Neuronal stem cell (in vitro differentiated cells): ENCODE data around the gene PRIMPOL. TPM values are rescaled to one million over a fixed set of nuclear protein-coding genes. Genes with fewer than 3 reads are reported as not detected.
"Not testable (repeated sequence)": the region's sequence is repeated elsewhere in the genome, so short reads cannot be mapped to it uniquely, and the experiment has no call there.

ENCODE experiments used
- DNase-seq: peaks from one replicate; pipeline ENCODE4 v3.0.0-alpha.2; 2013; ENCODE audit warnings: low spot score
- H2AFZ ChIP-seq: one replicate; pipeline ENCODE4 v1.6.1; 2013; ENCODE audit warnings: mild to moderate bottlenecking, low read length, inconsistent platforms
- H2AK5ac ChIP-seq: 2 replicates; pipeline ENCODE4 v1.6.1; 2013; ENCODE audit warnings: low read depth, mild to moderate bottlenecking, inconsistent platforms, low read length, moderate library complexity, mixed read lengths
- H2BK120ac ChIP-seq: 2 replicates; pipeline ENCODE4 v1.6.1; 2013; ENCODE audit warnings: low read depth, mild to moderate bottlenecking, inconsistent platforms, low read length, moderate library complexity, mixed read lengths
- H2BK12ac ChIP-seq: one replicate; pipeline ENCODE4 v1.6.1; 2013; ENCODE audit warnings: low read length, inconsistent platforms
- H2BK15ac ChIP-seq: 2 replicates; pipeline ENCODE4 v1.6.1; 2013; ENCODE audit warnings: mild to moderate bottlenecking, low read length, inconsistent platforms, mixed read lengths
- H2BK5ac ChIP-seq: one replicate; pipeline ENCODE4 v1.6.1; 2013; ENCODE audit warnings: inconsistent platforms, mild to moderate bottlenecking, low read length, moderate library complexity
- H3K14ac ChIP-seq: one replicate; pipeline ENCODE4 v1.6.1; 2013; ENCODE audit warnings: low read length, inconsistent platforms
- H3K18ac ChIP-seq: 2 replicates; pipeline ENCODE4 v1.6.1; 2013; ENCODE audit warnings: low read length, inconsistent platforms
- H3K23ac ChIP-seq: 2 replicates; pipeline ENCODE4 v1.6.1; 2013; ENCODE audit warnings: low read depth, mild to moderate bottlenecking, mixed read lengths, low read length, inconsistent platforms; ENCODE audit not compliant: poor library complexity
- H3K27ac ChIP-seq: replicated peaks from 3 replicates; pipeline ENCODE4 v1.5.1; 2013; ENCODE audit warnings: low read length, inconsistent platforms
- H3K27me3 ChIP-seq, 3 experiments: 2 replicates each; pipeline ENCODE4 v1.6.1; 2013; ENCODE audit warnings: low read length in 3 of 3, mild to moderate bottlenecking in 2 of 3, inconsistent platforms in 1 of 3, low read depth in 1 of 3, mixed read lengths in 1 of 3, moderate library complexity in 1 of 3; ENCODE audit not compliant: control insufficient read depth in 3 of 3, insufficient read depth in 3 of 3
- H3K36me3 ChIP-seq, 2 donors: replicated peaks in 1 of 2; 2 replicates each; pipeline ENCODE4 v1.6.1; 2013; ENCODE audit warnings: low read length in 2 of 2; ENCODE audit not compliant: control insufficient read depth in 2 of 2, insufficient read depth in 2 of 2
- H3K4ac ChIP-seq: 2 replicates; pipeline ENCODE4 v1.6.1; 2013; ENCODE audit warnings: inconsistent platforms, mild to moderate bottlenecking, low read length, moderate library complexity
- H3K4me1 ChIP-seq, 2 donors: 1 replicate in 1 of 2; 2 replicates in 1 of 2; pipeline ENCODE4 v1.6.1; 2013; ENCODE audit warnings: low read length in 2 of 2, low read depth in 1 of 2; ENCODE audit not compliant: control insufficient read depth in 2 of 2, insufficient read depth in 1 of 2
- H3K4me2 ChIP-seq: one replicate; pipeline ENCODE4 v1.6.1; 2013; ENCODE audit warnings: mild to moderate bottlenecking, low read length, inconsistent platforms; ENCODE audit not compliant: insufficient read depth, poor library complexity, severe bottlenecking
- H3K4me3 ChIP-seq, 2 donors: 2 replicates each; pipeline ENCODE4 v1.5.1; 2013; ENCODE audit warnings: low read length in 2 of 2, mild to moderate bottlenecking in 2 of 2, inconsistent platforms in 1 of 2, moderate library complexity in 1 of 2
- H3K79me1 ChIP-seq: one replicate; pipeline ENCODE4 v1.6.1; 2013; ENCODE audit warnings: low read depth, mild to moderate bottlenecking, inconsistent platforms, low read length, moderate library complexity
- H3K9ac ChIP-seq: one replicate; pipeline ENCODE4 v1.6.1; 2013; ENCODE audit warnings: mild to moderate bottlenecking, low read depth, low read length, inconsistent platforms; ENCODE audit not compliant: poor library complexity
- H3K9me3 ChIP-seq, 2 donors: replicated peaks in 1 of 2; 2 replicates each; pipeline versions ENCODE3 to v1.6.1; 2013; ENCODE audit warnings: low read length in 2 of 2, mild to moderate bottlenecking in 2 of 2, inconsistent platforms in 1 of 2, low read depth in 1 of 2, mixed read lengths in 1 of 2, moderate library complexity in 1 of 2; ENCODE audit not compliant: control insufficient read depth in 2 of 2, insufficient read depth in 1 of 2
- H4K8ac ChIP-seq: one replicate; pipeline ENCODE4 v1.6.1; 2013; ENCODE audit warnings: low read depth, mild to moderate bottlenecking, inconsistent platforms, low read length, moderate library complexity
- H4K91ac ChIP-seq: one replicate; pipeline ENCODE4 v1.6.1; 2013; ENCODE audit warnings: low read length, low read depth, mild to moderate bottlenecking, inconsistent platforms; ENCODE audit not compliant: poor library complexity
- WGBS, 2 donors: extraction: QIAGEN DNeasy Blood & Tissue Kit; methylation state at CpG; one replicate each; pipeline ENCODE4 v1.1.7; 2013; ENCODE audit warnings: missing lambda C conversion rate in 2 of 2, mixed read lengths in 1 of 2; ENCODE audit not compliant: insufficient read length in 2 of 2, insufficient replicate concordance in 1 of 2; ENCODE audit errors: extremely low coverage in 2 of 2; 5-methylcytosine and 5-hydroxymethylcytosine counted together
- polyA plus RNA-seq, 2 experiments: library from polyadenylated mRNA; stranded (reverse); fragments of 200-250 nt; gene quantifications; one replicate each; pipeline ENCODE4 v1.2.3, GENCODE V29; 2013

The PRIMPOL gene, protein sequence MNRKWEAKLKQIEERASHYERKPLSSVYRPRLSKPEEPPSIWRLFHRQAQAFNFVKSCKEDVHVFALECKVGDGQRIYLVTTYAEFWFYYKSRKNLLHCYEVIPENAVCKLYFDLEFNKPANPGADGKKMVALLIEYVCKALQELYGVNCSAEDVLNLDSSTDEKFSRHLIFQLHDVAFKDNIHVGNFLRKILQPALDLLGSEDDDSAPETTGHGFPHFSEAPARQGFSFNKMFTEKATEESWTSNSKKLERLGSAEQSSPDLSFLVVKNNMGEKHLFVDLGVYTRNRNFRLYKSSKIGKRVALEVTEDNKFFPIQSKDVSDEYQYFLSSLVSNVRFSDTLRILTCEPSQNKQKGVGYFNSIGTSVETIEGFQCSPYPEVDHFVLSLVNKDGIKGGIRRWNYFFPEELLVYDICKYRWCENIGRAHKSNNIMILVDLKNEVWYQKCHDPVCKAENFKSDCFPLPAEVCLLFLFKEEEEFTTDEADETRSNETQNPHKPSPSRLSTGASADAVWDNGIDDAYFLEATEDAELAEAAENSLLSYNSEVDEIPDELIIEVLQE
- 11.9 TPM for polyA plus RNA-seq (2013, experiment 1 of 2)
- polyA plus RNA-seq (2013, experiment 2 of 2), result 11.5 TPM

DNA sequence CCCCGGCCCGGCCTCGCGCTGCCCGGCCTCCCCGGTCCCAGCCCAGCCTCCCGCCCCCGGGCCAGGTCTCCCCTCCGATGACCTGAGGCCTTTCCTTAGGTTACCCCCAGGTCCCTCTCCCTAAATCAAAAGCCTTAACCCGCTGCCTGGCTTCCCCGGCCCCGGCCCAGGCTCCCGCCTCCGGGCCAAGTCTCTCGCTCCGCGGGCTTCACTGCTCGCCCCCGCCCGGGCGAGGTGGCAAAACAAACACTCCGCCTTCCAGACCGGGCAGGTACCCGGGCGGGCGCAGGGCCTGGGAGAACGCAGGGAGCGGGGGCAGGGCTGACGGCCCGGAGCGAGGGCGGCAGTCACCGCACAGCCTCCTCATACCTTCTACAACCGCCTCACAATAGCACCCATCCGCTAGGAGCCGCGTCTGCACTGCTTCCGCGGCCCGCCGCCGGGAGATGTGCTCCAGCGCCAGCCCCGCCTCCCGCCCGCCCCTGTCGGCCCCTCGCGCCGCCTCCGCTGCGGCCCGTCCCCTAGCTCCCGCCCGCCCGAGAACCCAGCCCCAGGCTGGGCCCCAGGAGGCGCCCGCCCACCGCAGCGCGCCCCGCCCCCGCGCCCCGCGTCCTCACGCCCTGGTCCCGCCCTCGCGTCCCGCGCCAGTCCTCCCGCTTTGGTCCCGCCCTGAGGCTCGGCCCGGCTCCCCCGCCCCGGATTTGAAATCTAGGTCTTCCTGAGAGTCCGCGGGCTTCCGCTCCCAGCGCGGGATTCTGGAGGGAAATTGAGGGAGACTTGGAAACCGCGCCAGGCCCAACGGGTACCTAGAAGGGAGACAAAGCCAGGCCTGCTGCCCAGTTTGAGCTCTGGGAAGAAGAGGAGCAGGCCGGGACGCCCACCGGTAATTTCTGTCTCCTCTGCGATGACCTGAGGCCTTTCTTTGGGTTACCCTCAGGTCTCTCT lies at the start of gene PRIMPOL, which contains the start of gene CASP3:
PRIMPOL (plus strand) TSS at position 713 of the 945 bp plus-strand sequence. CDS start 7,403 bp downstream, outside the sequence.
CASP3 (minus strand) TSS at position 422 of the 945 bp plus-strand sequence. CDS start 10,994 bp downstream, outside the sequence.
- peak within 1 kb of the TSS; percentile 82 for H3K27ac ChIP-seq

DNA sequence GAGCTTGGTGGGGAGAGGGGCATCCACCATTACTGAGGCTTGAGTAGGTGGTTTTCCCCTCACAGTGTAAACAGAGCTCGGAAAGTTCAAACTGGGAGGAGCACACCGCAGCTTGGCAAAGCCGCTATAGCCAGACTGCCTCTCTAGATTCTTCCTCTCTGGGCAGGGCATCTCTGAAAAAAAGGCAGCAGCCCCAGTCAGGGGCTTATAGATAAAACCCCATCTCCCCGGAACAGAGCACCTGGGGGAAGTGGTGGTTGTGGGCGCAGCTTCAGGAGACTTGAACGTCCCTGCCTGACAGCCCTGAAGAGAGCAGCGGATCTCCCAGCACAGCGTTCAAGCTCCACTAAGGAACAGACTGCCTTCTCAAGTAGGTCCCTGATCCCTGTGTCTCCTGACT lies 48.6 kb upstream of the PRIMPOL start:
- H2BK5ac ChIP-seq, H2AFZ ChIP-seq, H2BK15ac ChIP-seq, H3K9ac ChIP-seq, H3K4ac ChIP-seq, H3K36me3 ChIP-seq, H3K18ac ChIP-seq, H3K14ac ChIP-seq, H2BK120ac ChIP-seq, H2BK12ac ChIP-seq, H3K4me1 ChIP-seq, H3K27me3 ChIP-seq, H4K8ac ChIP-seq, DNase-seq, H3K9me3 ChIP-seq, H3K79me1 ChIP-seq, H3K4me3 ChIP-seq, H4K91ac ChIP-seq, H3K27ac ChIP-seq, H2AK5ac ChIP-seq, H3K4me2 ChIP-seq, H3K23ac ChIP-seq: not testable (repeated sequence)
- no CpG with 5 or more reads among the region's 8 CpGs for WGBS, 2 donors

More for the DNA sequence above, at the start of gene PRIMPOL, which contains the start of gene CASP3:
- peak; percentile 95 for DNase-seq
- Histone ChIP-seq H3K14ac (peak within 1 kb of the TSS; percentile 91), H3K79me1 (no peaks in the 10 kb centered on the region), H3K27me3 (no peaks in the 10 kb centered on the region), H2AFZ (peak within 1 kb of the TSS; percentile 94), H2BK120ac (peak within 1 kb of the TSS; percentile 36), H3K9me3 (no peaks in the 10 kb centered on the region), H4K91ac (no peak within 1 kb of the TSS), H3K4me3 (peak within 1 kb of the TSS; percentile 71 to 98), H2BK15ac (peak within 1 kb of the TSS; percentile 79), H3K23ac (peak within 1 kb of the TSS; percentile 99), H4K8ac (peak within 1 kb of the TSS; percentile 83), H2BK5ac (peak within 1 kb of the TSS; percentile 88), H2BK12ac (no peak within 1 kb of the TSS), H3K18ac (peak within 1 kb of the TSS; percentile 92), H3K4me2 (peak within 1 kb of the TSS; percentile 90), H3K36me3 (peaks cover 0 to 16% of the 10 kb centered on the region in 2 donors), H3K4me1 (peaks cover 10 to 11% of the 10 kb centered on the region in 2 donors), H3K9ac (peak within 1 kb of the TSS; percentile 98), H2AK5ac (peak within 1 kb of the TSS; percentile 60), H3K4ac (no peak within 1 kb of the TSS)
- no CpG with 5 or more reads among the region's 90 CpGs for WGBS, 2 donors

DNA sequence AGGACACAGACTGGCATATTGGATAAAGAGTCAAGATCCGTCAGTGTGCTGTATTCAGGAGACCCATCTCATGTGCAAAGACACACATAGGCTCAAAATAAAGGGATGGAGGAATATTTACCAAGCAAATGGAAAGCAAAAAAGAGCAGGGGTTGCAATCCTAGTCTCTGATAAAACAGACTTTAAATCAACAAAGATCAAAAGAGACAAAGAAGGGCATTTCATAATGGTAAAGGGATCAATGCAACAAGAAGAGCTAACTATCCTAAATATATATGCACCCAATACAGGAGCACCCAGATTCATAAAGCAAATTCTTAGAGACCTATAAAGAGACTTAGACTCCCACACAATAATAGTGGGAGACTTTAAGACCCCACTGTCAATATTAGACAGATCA lies 46.7 kb upstream of the PRIMPOL start:
- H3K36me3 ChIP-seq, H3K4me2 ChIP-seq, H3K27ac ChIP-seq, H3K14ac ChIP-seq, H4K91ac ChIP-seq, H3K4me3 ChIP-seq, DNase-seq, H3K9ac ChIP-seq, H3K79me1 ChIP-seq, H2AFZ ChIP-seq, H2BK5ac ChIP-seq, H2BK120ac ChIP-seq, H3K4me1 ChIP-seq, H4K8ac ChIP-seq, H3K27me3 ChIP-seq, H2BK12ac ChIP-seq, H2BK15ac ChIP-seq, H3K18ac ChIP-seq, H3K9me3 ChIP-seq, H3K23ac ChIP-seq, H3K4ac ChIP-seq, H2AK5ac ChIP-seq: not testable (repeated sequence)
- WGBS, 2 donors, result no CpG with 5 or more reads among the region's 1 CpG
